ENCODE data around the gene GALNT13.

- TF ChIP-seq CTCF (IDR thresholded peaks at IDR 0.05) (no peak), POLR2A (IDR thresholded peaks at IDR 0.05) (no peak)
These were observed 529.0 kb downstream of the GALNT13 start for GRCh38 chr2:154400563-154401290.

Measured in adrenal gland (tissue), 5 donors.